NCI-H128 (cell line): Measurements from ENCODE around the gene PCDHGB5.
"Not testable (repeated sequence)": the region's sequence is repeated elsewhere in the genome, so short reads cannot be mapped to it uniquely, and the experiment has no call there.

Experiments
- DNase-seq: peaks from one replicate; lab custom pipeline; 2025; ENCODE audit not compliant: unreplicated experiment; lab: John Stamatoyannopoulos, UW

PCDHGB5 gene

GRCh38 chr5:141409598-141410306 lies 12.0 kb downstream of the PCDHGB5 start:
- no peak for DNase-seq

GRCh38 chr5:141411575-141411974 lies 13.8 kb downstream of the PCDHGB5 start:
- no peak for DNase-seq

- DNase-seq: no peak
Observed at GRCh38 chr5:141412854-141413539, 15.2 kb downstream of the PCDHGB5 start, which contains the start of gene PCDHGA10. PCDHGA10 (plus strand) TSS chr5:141412987; CDS start chr5:141413176, 189 bp downstream.

GRCh38 chr5:141413540-141414069 lies 15.9 kb downstream of the PCDHGB5 start:
- DNase-seq: no peak

GRCh38 chr5:141414548-141415274 lies 17.0 kb downstream of the PCDHGB5 start:
- not testable (repeated sequence) for DNase-seq

GRCh38 chr5:141415275-141415618 lies 17.5 kb downstream of the PCDHGB5 start:
- not testable (repeated sequence) for DNase-seq

GRCh38 chr5:141417494-141418172 lies 19.9 kb downstream of the PCDHGB5 start, which contains the start of gene PCDHGB7:
PCDHGB7 (plus strand) TSS chr5:141417677; CDS start chr5:141417860, 183 bp downstream.
- DNase-seq: not testable (repeated sequence)

- DNase-seq: no peak
Observed at GRCh38 chr5:141419074-141419880, 21.5 kb downstream of the PCDHGB5 start.

- DNase-seq: no peak
Observed at GRCh38 chr5:141420855-141421488, 23.2 kb downstream of the PCDHGB5 start, which contains the start of gene PCDHGA11. PCDHGA11 (plus strand) TSS chr5:141421051; CDS start chr5:141421228, 177 bp downstream.

GRCh38 chr5:141421489-141421855 lies 23.7 kb downstream of the PCDHGB5 start:
- DNase-seq: no peak

GRCh38 chr5:141422742-141423291 lies 25.1 kb downstream of the PCDHGB5 start:
- no peak for DNase-seq

- no peak for DNase-seq
Observed at GRCh38 chr5:141427783-141428426, 30.2 kb downstream of the PCDHGB5 start.

- DNase-seq: no peak
Observed at GRCh38 chr5:141430332-141431113, 32.8 kb downstream of the PCDHGB5 start, which contains the start of gene PCDHGA12. PCDHGA12 (plus strand) TSS chr5:141430507; CDS start chr5:141430760, 253 bp downstream.

GRCh38 chr5:141431286-141431685 lies 33.5 kb downstream of the PCDHGB5 start:
- no peak for DNase-seq

- DNase-seq: not testable (repeated sequence)
Observed at GRCh38 chr5:141432308-141432707, 34.6 kb downstream of the PCDHGB5 start.

GRCh38 chr5:141432726-141433125 lies 35.0 kb downstream of the PCDHGB5 start:
- not testable (repeated sequence) for DNase-seq

GRCh38 chr5:141434006-141434405 lies 36.3 kb downstream of the PCDHGB5 start:
- no peak for DNase-seq

GRCh38 chr5:141437221-141437620 lies 39.5 kb downstream of the PCDHGB5 start:
- DNase-seq: no peak
